ENCODE data around the gene JMJD4. TPM values are rescaled to one million over a fixed set of nuclear protein-coding genes. Genes with fewer than 3 reads are reported as not detected.

The JMJD4 gene
- total RNA-seq, 2 donors from 2014 or later = 19.4 to 21.8 TPM

GRCh38 chr1:227774051-227774731 is 39.1 kb upstream of the JMJD4 start:
- no peak overlapping the region for H3K4me3 Mint-ChIP-seq
- no peaks in the 10 kb centered on the region for H3K27me3 ChIP-seq (ENCODE audit: control insufficient read depth, insufficient read depth, low read length, poor library complexity, severe bottlenecking)
- H3K9me3 Mint-ChIP-seq = no peaks in the 10 kb centered on the region
- no peak overlapping the region for H3K4me3 ChIP-seq (ENCODE audit: low read length)
- no peaks in the 10 kb centered on the region for H3K27me3 Mint-ChIP-seq (ENCODE audit: insufficient read depth)
- no peaks in the 10 kb centered on the region for H3K4me1 Mint-ChIP-seq
- peaks cover 19% of the 10 kb centered on the region for H3K36me3 Mint-ChIP-seq (ENCODE audit: low read depth)
- peak overlapping the region; percentile 28 for H3K27ac Mint-ChIP-seq
- H3K4me1 ChIP-seq (ENCODE audit: control insufficient read depth, insufficient read depth, low read length) = no peaks in the 10 kb centered on the region
- TF ChIP-seq CTCF (conservative IDR thresholded peaks at IDR 0.05) = no peak
- H3K27ac ChIP-seq (ENCODE audit: low read depth, low read length) = peak overlapping the region; percentile 17
- peaks cover 5% of the 10 kb centered on the region for H3K36me3 ChIP-seq (ENCODE audit: control insufficient read depth, insufficient read depth, low read length)
- H3K9me3 ChIP-seq (ENCODE audit: control insufficient read depth, low read length) = no peaks in the 10 kb centered on the region
- no peak overlapping the region for H3K9ac ChIP-seq (ENCODE audit: extremely low read depth, low read length, poor library complexity, severe bottlenecking)
- 89 to 96% methylated on average over 7 to 13 of the region's 13 CpGs for WGBS, 2 experiments (ENCODE audit: insufficient coverage in 1 of 2, insufficient read length in 1 of 2)
- DNase-seq = no peak

- Histone ChIP-seq H3K36me3 (ENCODE audit: control insufficient read depth, insufficient read depth, low read length) (peaks cover 5% of the 10 kb centered on the region), H3K4me1 (ENCODE audit: control insufficient read depth, insufficient read depth, low read length) (no peaks in the 10 kb centered on the region), H3K4me3 (ENCODE audit: low read length) (no peak overlapping the region), H3K27me3 (ENCODE audit: control insufficient read depth, insufficient read depth, low read length, poor library complexity, severe bottlenecking) (no peaks in the 10 kb centered on the region), H3K27ac (ENCODE audit: low read depth, low read length) (no peak overlapping the region), H3K9me3 (ENCODE audit: control insufficient read depth, low read length) (no peaks in the 10 kb centered on the region), H3K9ac (ENCODE audit: extremely low read depth, low read length, poor library complexity, severe bottlenecking) (no peak overlapping the region)
- Mint-ChIP-seq H3K9me3 (no peaks in the 10 kb centered on the region), H3K4me3 (no peak overlapping the region), H3K36me3 (ENCODE audit: low read depth) (peaks cover 25% of the 10 kb centered on the region), H3K27me3 (ENCODE audit: insufficient read depth) (no peaks in the 10 kb centered on the region), H3K27ac (no peak overlapping the region), H3K4me1 (no peaks in the 10 kb centered on the region)
- 95% methylated on average over 14 to 15 of the region's 15 CpGs for WGBS, 2 experiments (ENCODE audit: insufficient coverage in 1 of 2, insufficient read length in 1 of 2)
- no peak for DNase-seq
- no peak for TF ChIP-seq CTCF (conservative IDR thresholded peaks at IDR 0.05)
Measured at GRCh38 chr1:227773558-227773957, 38.5 kb upstream of the JMJD4 start.

GRCh38 chr1:227771771-227772170 is 36.7 kb upstream of the JMJD4 start:
- H3K36me3 ChIP-seq (ENCODE audit: control insufficient read depth, insufficient read depth, low read length) = peaks cover 16% of the 10 kb centered on the region
- WGBS, 2 experiments (ENCODE audit: insufficient coverage in 1 of 2, insufficient read length in 1 of 2) = 92 to 100% methylated on average over 2 to 5 of the region's 7 CpGs
- H3K9ac ChIP-seq (ENCODE audit: extremely low read depth, low read length, poor library complexity, severe bottlenecking) = no peak overlapping the region
- H3K4me3 Mint-ChIP-seq = no peak overlapping the region
- DNase-seq = no peak
- no peaks in the 10 kb centered on the region for H3K9me3 ChIP-seq (ENCODE audit: control insufficient read depth, low read length)
- no peak overlapping the region for H3K27ac ChIP-seq (ENCODE audit: low read depth, low read length)
- peaks cover 40% of the 10 kb centered on the region for H3K36me3 Mint-ChIP-seq (ENCODE audit: low read depth)
- no peaks in the 10 kb centered on the region for H3K4me1 Mint-ChIP-seq
- no peaks in the 10 kb centered on the region for H3K9me3 Mint-ChIP-seq
- TF ChIP-seq CTCF (conservative IDR thresholded peaks at IDR 0.05) = no peak
- no peaks in the 10 kb centered on the region for H3K27me3 ChIP-seq (ENCODE audit: control insufficient read depth, insufficient read depth, low read length, poor library complexity, severe bottlenecking)
- no peaks in the 10 kb centered on the region for H3K27me3 Mint-ChIP-seq (ENCODE audit: insufficient read depth)
- no peaks in the 10 kb centered on the region for H3K4me1 ChIP-seq (ENCODE audit: control insufficient read depth, insufficient read depth, low read length)
- H3K27ac Mint-ChIP-seq = no peak overlapping the region
- no peak overlapping the region for H3K4me3 ChIP-seq (ENCODE audit: low read length)

All from endodermal cell (in vitro differentiated cells).